Activated T-helper 1 cell treated with anti-CD3 and anti-CD28 coated beads, Interleukin-12 subunit alpha, Interleukin-12 subunit beta, Interleukin-2, Interleukin-4 antibody, amounts not matched to agents 30 ng/mL and 10 ng/mL and 1 ng/mL, durations not matched to agents 14 hours and 24 hours and 36 hours (primary cell): ENCODE data around the gene PTPRK. TPM values are rescaled to one million over a fixed set of nuclear protein-coding genes. Genes with fewer than 3 reads are reported as not detected.

Experiments
- DNase-seq: peaks from one replicate; pipeline ENCODE4 v3.0.0; 2021; ENCODE audit warnings: low spot score
- H3K27ac Mint-ChIP-seq: one replicate; pipeline ENCODE4 v1.8.0; 2021; ENCODE audit warnings: mild to moderate bottlenecking, mixed read lengths
- H3K27me3 Mint-ChIP-seq: one replicate; pipeline ENCODE4 v1.8.0; 2022; ENCODE audit warnings: mild to moderate bottlenecking, moderate library complexity, mixed read lengths; ENCODE audit not compliant: insufficient read depth
- H3K36me3 Mint-ChIP-seq: one replicate; pipeline ENCODE4 v1.8.0; 2021; ENCODE audit warnings: low read depth, mixed read lengths
- H3K4me1 Mint-ChIP-seq: one replicate; pipeline ENCODE4 v1.8.0; 2021; ENCODE audit warnings: low read depth, mixed read lengths
- H3K4me3 Mint-ChIP-seq: one replicate; pipeline ENCODE4 v1.8.0; 2021; ENCODE audit warnings: mild to moderate bottlenecking, moderate library complexity, mixed read lengths
- H3K9me3 Mint-ChIP-seq: one replicate; pipeline ENCODE4 v1.8.0; 2021; ENCODE audit warnings: mixed read lengths
- intact Hi-C: fragments of 100-400 bp; cut with micrococcal nuclease; formaldehyde crosslinking; loops from one replicate; pipeline ENCODE4 v1.15.1; 2024
- total RNA-seq: library from RNA; stranded (reverse); gene quantifications from 2 replicates; pipeline ENCODE4 v1.2.3, GENCODE V29; 2022

PTPRK gene
- total RNA-seq, 1 donor from 2014 or later, result 3.2 TPM

- H3K4me1 Mint-ChIP-seq, result peaks cover 3% of the 10 kb centered on the region
- intact Hi-C loops, result no loop called here
- H3K9me3 Mint-ChIP-seq, result no peaks in the 10 kb centered on the region
- no peaks in the 10 kb centered on the region for H3K27me3 Mint-ChIP-seq
- H3K27ac Mint-ChIP-seq, result no peak overlapping the region
- no peak overlapping the region for H3K4me3 Mint-ChIP-seq
- DNase-seq, result no peak
- no peaks in the 10 kb centered on the region for H3K36me3 Mint-ChIP-seq
These were observed 483.4 kb downstream of the PTPRK start for GRCh38 chr6:128036808-128037570.

GRCh38 chr6:128033156-128033555, 487.2 kb downstream of the PTPRK start:
- Mint-ChIP-seq H3K27ac (no peak overlapping the region), H3K4me3 (no peak overlapping the region), H3K27me3 (no peaks in the 10 kb centered on the region), H3K9me3 (no peaks in the 10 kb centered on the region), H3K36me3 (no peaks in the 10 kb centered on the region), H3K4me1 (peaks cover 8% of the 10 kb centered on the region)
- DNase-seq, result no peak
- intact Hi-C loops, result no loop called here

GRCh38 chr6:128032042-128032441, 488.4 kb downstream of the PTPRK start:
- intact Hi-C loops, result no loop called here
- Mint-ChIP-seq H3K36me3 (no peaks in the 10 kb centered on the region), H3K27ac (no peak overlapping the region), H3K9me3 (no peaks in the 10 kb centered on the region), H3K27me3 (no peaks in the 10 kb centered on the region), H3K4me3 (no peak overlapping the region), H3K4me1 (peaks cover 10% of the 10 kb centered on the region)
- DNase-seq, result no peak

GRCh38 chr6:128029826-128030225, 490.6 kb downstream of the PTPRK start:
- no peaks in the 10 kb centered on the region for H3K9me3 Mint-ChIP-seq
- H3K4me3 Mint-ChIP-seq, result no peak overlapping the region
- no peaks in the 10 kb centered on the region for H3K36me3 Mint-ChIP-seq
- no peak for DNase-seq
- no peak overlapping the region for H3K27ac Mint-ChIP-seq
- H3K27me3 Mint-ChIP-seq, result no peaks in the 10 kb centered on the region
- H3K4me1 Mint-ChIP-seq, result peaks cover 10% of the 10 kb centered on the region
- intact Hi-C loops, result loop anchor here (1.0 kb wide), 1 partner anchor 41 kb away; no protein-coding TSS in a partner anchor

GRCh38 chr6:128028183-128028582, 492.2 kb downstream of the PTPRK start:
- H3K27ac Mint-ChIP-seq, result no peak overlapping the region
- H3K9me3 Mint-ChIP-seq, result no peaks in the 10 kb centered on the region

GRCh38 chr6:128025478-128025877, 494.9 kb downstream of the PTPRK start:
- peaks cover 5% of the 10 kb centered on the region for H3K4me1 Mint-ChIP-seq
- H3K4me3 Mint-ChIP-seq, result no peak overlapping the region
- intact Hi-C loops, result no loop called here
- H3K36me3 Mint-ChIP-seq, result no peaks in the 10 kb centered on the region
- no peak for DNase-seq
- H3K9me3 Mint-ChIP-seq, result no peaks in the 10 kb centered on the region
- no peaks in the 10 kb centered on the region for H3K27me3 Mint-ChIP-seq
- no peak overlapping the region for H3K27ac Mint-ChIP-seq

More at GRCh38 chr6:128028183-128028582, 492.2 kb downstream of the PTPRK start:
- Mint-ChIP-seq H3K27me3 (no peaks in the 10 kb centered on the region), H3K36me3 (no peaks in the 10 kb centered on the region), H3K4me3 (no peak overlapping the region), H3K4me1 (peaks cover 10% of the 10 kb centered on the region)
- intact Hi-C loops, result no loop called here
- no peak for DNase-seq

- intact Hi-C loops, result no loop called here
- no peak overlapping the region for H3K27ac Mint-ChIP-seq
- DNase-seq, result no peak
- no peak overlapping the region for H3K4me3 Mint-ChIP-seq
- no peaks in the 10 kb centered on the region for H3K27me3 Mint-ChIP-seq
- H3K36me3 Mint-ChIP-seq, result no peaks in the 10 kb centered on the region
- H3K9me3 Mint-ChIP-seq, result no peaks in the 10 kb centered on the region
- H3K4me1 Mint-ChIP-seq, result peaks cover 5% of the 10 kb centered on the region
These were observed 495.4 kb downstream of the PTPRK start for GRCh38 chr6:128024969-128025368.

- Mint-ChIP-seq H3K4me1 (peaks cover 5% of the 10 kb centered on the region), H3K27me3 (no peaks in the 10 kb centered on the region), H3K9me3 (no peaks in the 10 kb centered on the region), H3K36me3 (no peaks in the 10 kb centered on the region), H3K27ac (no peak overlapping the region), H3K4me3 (no peak overlapping the region)
- DNase-seq, result no peak
- intact Hi-C loops, result no loop called here
These were observed 496.4 kb downstream of the PTPRK start for GRCh38 chr6:128024046-128024445.

- H3K4me3 Mint-ChIP-seq, result no peak overlapping the region
These were observed 501.6 kb downstream of the PTPRK start for GRCh38 chr6:128018821-128019220.

GRCh38 chr6:128017288-128017687, 503.1 kb downstream of the PTPRK start:
- peaks cover 6% of the 10 kb centered on the region for H3K27me3 Mint-ChIP-seq
- intact Hi-C loops, result no loop called here
- H3K4me1 Mint-ChIP-seq, result peaks cover 7% of the 10 kb centered on the region
- DNase-seq, result no peak
- no peaks in the 10 kb centered on the region for H3K36me3 Mint-ChIP-seq
- H3K27ac Mint-ChIP-seq, result no peak overlapping the region
- H3K9me3 Mint-ChIP-seq, result no peaks in the 10 kb centered on the region
- H3K4me3 Mint-ChIP-seq, result no peak overlapping the region

More at GRCh38 chr6:128018821-128019220, 501.6 kb downstream of the PTPRK start:
- Mint-ChIP-seq H3K27me3 (no peaks in the 10 kb centered on the region), H3K36me3 (no peaks in the 10 kb centered on the region), H3K4me1 (no peaks in the 10 kb centered on the region), H3K9me3 (no peaks in the 10 kb centered on the region), H3K27ac (no peak overlapping the region)
- intact Hi-C loops, result no loop called here
- DNase-seq, result no peak

- H3K4me1 Mint-ChIP-seq, result peaks cover under 1% of the 10 kb centered on the region
- H3K4me3 Mint-ChIP-seq, result no peak overlapping the region
- H3K27me3 Mint-ChIP-seq, result peaks cover 6% of the 10 kb centered on the region
- intact Hi-C loops, result loop anchor here (10.0 kb wide), 1 partner anchor 273 kb away; no protein-coding TSS in a partner anchor
- H3K27ac Mint-ChIP-seq, result no peak overlapping the region
- DNase-seq, result no peak
- H3K9me3 Mint-ChIP-seq, result no peaks in the 10 kb centered on the region
- H3K36me3 Mint-ChIP-seq, result no peaks in the 10 kb centered on the region
These were observed 512.7 kb downstream of the PTPRK start for GRCh38 chr6:128007658-128008057.

- H3K36me3 Mint-ChIP-seq, result no peaks in the 10 kb centered on the region
- H3K4me1 Mint-ChIP-seq, result no peaks in the 10 kb centered on the region
- peaks cover 4% of the 10 kb centered on the region for H3K27me3 Mint-ChIP-seq
- no peak overlapping the region for H3K27ac Mint-ChIP-seq
- H3K4me3 Mint-ChIP-seq, result no peak overlapping the region
- intact Hi-C loops, result loop anchor here (10.0 kb wide), 1 partner anchor 270 kb away; no protein-coding TSS in a partner anchor
- H3K9me3 Mint-ChIP-seq, result no peaks in the 10 kb centered on the region
- no peak for DNase-seq
These were observed 515.4 kb downstream of the PTPRK start for GRCh38 chr6:128005009-128005408.

- H3K27me3 Mint-ChIP-seq, result no peaks in the 10 kb centered on the region
- intact Hi-C loops, result loop anchor here (10.0 kb wide), 1 partner anchor 266 kb away; no protein-coding TSS in a partner anchor
- no peak overlapping the region for H3K27ac Mint-ChIP-seq
- peaks cover 18% of the 10 kb centered on the region for H3K4me1 Mint-ChIP-seq
- no peak for DNase-seq
- no peaks in the 10 kb centered on the region for H3K36me3 Mint-ChIP-seq
- no peak overlapping the region for H3K4me3 Mint-ChIP-seq
- H3K9me3 Mint-ChIP-seq, result peaks cover 3% of the 10 kb centered on the region
These were observed 520.0 kb downstream of the PTPRK start for GRCh38 chr6:128000363-128000762.
